ENCODE measurements around the gene ST6GALNAC3.

The ST6GALNAC3 gene

DNA sequence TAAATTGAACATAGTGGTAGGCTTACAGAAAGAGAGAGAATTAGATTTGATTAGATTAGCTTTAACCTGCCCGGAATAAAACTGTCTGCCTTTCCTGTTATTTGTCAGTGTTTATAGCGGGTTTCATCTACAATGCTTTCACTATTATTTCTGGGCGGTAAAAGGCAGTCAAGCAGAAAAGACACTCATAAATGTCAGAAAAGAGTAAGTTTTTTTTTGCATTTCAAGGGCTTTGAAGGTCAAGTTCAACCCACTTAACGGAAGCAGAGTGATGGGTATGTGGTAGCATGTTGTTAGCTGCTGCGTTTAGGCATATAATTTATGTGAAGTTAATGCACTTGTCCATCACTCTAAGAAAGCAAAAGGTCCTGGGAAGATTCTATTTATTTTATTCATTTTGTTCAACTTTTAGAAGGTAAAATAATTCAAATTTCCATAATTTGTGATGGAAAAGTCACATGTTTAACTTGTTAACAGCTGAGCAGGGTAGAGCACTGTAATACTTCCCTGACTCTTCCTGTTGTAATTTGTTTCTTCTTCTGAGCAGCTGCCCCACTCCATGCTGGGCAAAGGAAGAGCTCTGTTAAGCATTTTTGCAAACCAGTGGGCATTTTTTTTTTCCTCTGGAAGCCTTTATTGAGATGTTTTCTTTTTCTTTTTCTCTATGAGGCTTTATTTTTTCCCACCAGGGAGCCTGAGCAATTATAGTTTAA, 220.1 kb downstream of the ST6GALNAC3 start (continued):
- TF ChIP-seq, protein P1, sequence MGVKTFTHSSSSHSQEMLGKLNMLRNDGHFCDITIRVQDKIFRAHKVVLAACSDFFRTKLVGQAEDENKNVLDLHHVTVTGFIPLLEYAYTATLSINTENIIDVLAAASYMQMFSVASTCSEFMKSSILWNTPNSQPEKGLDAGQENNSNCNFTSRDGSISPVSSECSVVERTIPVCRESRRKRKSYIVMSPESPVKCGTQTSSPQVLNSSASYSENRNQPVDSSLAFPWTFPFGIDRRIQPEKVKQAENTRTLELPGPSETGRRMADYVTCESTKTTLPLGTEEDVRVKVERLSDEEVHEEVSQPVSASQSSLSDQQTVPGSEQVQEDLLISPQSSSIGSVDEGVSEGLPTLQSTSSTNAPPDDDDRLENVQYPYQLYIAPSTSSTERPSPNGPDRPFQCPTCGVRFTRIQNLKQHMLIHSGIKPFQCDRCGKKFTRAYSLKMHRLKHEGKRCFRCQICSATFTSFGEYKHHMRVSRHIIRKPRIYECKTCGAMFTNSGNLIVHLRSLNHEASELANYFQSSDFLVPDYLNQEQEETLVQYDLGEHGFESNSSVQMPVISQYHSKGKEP (tag by site-specific recombination; IDR thresholded peaks at IDR 0.05) = peak; percentile 97
- TF ChIP-seq, protein P2, sequence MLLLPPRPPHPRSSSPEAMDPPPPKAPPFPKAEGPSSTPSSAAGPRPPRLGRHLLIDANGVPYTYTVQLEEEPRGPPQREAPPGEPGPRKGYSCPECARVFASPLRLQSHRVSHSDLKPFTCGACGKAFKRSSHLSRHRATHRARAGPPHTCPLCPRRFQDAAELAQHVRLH (tag by site-specific recombination; IDR thresholded peaks at IDR 0.05) = peak; percentile 99
- TF ChIP-seq ZNF629 (tag by site-specific recombination; IDR thresholded peaks at IDR 0.05) = peak; percentile 38; the same call in 1 of the 2 replicates
- no peak for TF ChIP-seq ZNF350 (tag by site-specific recombination; IDR thresholded peaks at IDR 0.05)
- TF ChIP-seq ZSCAN30 (tag by site-specific recombination; IDR thresholded peaks at IDR 0.05) = peak; percentile 94
- TF ChIP-seq ZNF311 (tag by site-specific recombination; IDR thresholded peaks at IDR 0.05; ENCODE audit: borderline replicate concordance) = no peak
- TF ChIP-seq, protein P3, sequence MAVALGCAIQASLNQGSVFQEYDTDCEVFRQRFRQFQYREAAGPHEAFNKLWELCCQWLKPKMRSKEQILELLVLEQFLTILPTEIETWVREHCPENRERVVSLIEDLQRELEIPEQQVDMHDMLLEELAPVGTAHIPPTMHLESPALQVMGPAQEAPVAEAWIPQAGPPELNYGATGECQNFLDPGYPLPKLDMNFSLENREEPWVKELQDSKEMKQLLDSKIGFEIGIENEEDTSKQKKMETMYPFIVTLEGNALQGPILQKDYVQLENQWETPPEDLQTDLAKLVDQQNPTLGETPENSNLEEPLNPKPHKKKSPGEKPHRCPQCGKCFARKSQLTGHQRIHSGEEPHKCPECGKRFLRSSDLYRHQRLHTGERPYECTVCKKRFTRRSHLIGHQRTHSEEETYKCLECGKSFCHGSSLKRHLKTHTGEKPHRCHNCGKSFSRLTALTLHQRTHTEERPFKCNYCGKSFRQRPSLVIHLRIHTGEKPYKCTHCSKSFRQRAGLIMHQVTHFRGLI (tag by site-specific recombination; IDR thresholded peaks at IDR 0.05) = peak; percentile 50; the same call in 1 of the 2 replicates
- TF ChIP-seq ZNF658 (tag by site-specific recombination; IDR thresholded peaks at IDR 0.05) = no peak
- TF ChIP-seq SP3 (tag by site-specific recombination; IDR thresholded peaks at IDR 0.05) = no peak
- TF ChIP-seq, protein P4, sequence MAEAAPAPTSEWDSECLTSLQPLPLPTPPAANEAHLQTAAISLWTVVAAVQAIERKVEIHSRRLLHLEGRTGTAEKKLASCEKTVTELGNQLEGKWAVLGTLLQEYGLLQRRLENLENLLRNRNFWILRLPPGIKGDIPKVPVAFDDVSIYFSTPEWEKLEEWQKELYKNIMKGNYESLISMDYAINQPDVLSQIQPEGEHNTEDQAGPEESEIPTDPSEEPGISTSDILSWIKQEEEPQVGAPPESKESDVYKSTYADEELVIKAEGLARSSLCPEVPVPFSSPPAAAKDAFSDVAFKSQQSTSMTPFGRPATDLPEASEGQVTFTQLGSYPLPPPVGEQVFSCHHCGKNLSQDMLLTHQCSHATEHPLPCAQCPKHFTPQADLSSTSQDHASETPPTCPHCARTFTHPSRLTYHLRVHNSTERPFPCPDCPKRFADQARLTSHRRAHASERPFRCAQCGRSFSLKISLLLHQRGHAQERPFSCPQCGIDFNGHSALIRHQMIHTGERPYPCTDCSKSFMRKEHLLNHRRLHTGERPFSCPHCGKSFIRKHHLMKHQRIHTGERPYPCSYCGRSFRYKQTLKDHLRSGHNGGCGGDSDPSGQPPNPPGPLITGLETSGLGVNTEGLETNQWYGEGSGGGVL (tag by site-specific recombination; IDR thresholded peaks at IDR 0.05) = 0 out of 2 replicates have a peak, but pooled peaks have one; percentile 36
- peak; percentile 66 for TF ChIP-seq ZNF394 (tag by site-specific recombination; IDR thresholded peaks at IDR 0.05; ENCODE audit: borderline replicate concordance)
- TF ChIP-seq, protein P5, sequence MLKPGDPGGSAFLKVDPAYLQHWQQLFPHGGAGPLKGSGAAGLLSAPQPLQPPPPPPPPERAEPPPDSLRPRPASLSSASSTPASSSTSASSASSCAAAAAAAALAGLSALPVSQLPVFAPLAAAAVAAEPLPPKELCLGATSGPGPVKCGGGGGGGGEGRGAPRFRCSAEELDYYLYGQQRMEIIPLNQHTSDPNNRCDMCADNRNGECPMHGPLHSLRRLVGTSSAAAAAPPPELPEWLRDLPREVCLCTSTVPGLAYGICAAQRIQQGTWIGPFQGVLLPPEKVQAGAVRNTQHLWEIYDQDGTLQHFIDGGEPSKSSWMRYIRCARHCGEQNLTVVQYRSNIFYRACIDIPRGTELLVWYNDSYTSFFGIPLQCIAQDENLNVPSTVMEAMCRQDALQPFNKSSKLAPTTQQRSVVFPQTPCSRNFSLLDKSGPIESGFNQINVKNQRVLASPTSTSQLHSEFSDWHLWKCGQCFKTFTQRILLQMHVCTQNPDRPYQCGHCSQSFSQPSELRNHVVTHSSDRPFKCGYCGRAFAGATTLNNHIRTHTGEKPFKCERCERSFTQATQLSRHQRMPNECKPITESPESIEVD (tag by site-specific recombination; IDR thresholded peaks at IDR 0.05) = peak; percentile 100
- peak; percentile 87 for TF ChIP-seq TCF7L2 (IDR thresholded peaks at IDR 0.05; ENCODE audit: borderline replicate concordance, low read depth, low read length)
- TF ChIP-seq ZNF121 (tag by site-specific recombination; IDR thresholded peaks at IDR 0.05) = peak; percentile 62; the same call in 1 of the 2 replicates
- TF ChIP-seq GFI1B (tag by site-specific recombination; IDR thresholded peaks at IDR 0.05) = peak; percentile 85
- peak; percentile 26; the same call in 1 of the 2 replicates for TF ChIP-seq ZNF423 (tag by site-specific recombination; IDR thresholded peaks at IDR 0.05)
- peak; percentile 100 for TF ChIP-seq OVOL3 (tag by site-specific recombination; IDR thresholded peaks at IDR 0.05)
- peak; percentile 87 for TF ChIP-seq ZEB2 (tag by site-specific recombination; IDR thresholded peaks at IDR 0.05)
- peak; percentile 84 for TF ChIP-seq ZNF610 (tag by site-specific recombination; IDR thresholded peaks at IDR 0.05; ENCODE audit: borderline replicate concordance)
- TF ChIP-seq ZBTB8A (tag by site-specific recombination; IDR thresholded peaks at IDR 0.05) = peak; percentile 73
- peak; percentile 86 for TF ChIP-seq KLF10 (tag by site-specific recombination; IDR thresholded peaks at IDR 0.05)
- TF ChIP-seq, protein P6, sequence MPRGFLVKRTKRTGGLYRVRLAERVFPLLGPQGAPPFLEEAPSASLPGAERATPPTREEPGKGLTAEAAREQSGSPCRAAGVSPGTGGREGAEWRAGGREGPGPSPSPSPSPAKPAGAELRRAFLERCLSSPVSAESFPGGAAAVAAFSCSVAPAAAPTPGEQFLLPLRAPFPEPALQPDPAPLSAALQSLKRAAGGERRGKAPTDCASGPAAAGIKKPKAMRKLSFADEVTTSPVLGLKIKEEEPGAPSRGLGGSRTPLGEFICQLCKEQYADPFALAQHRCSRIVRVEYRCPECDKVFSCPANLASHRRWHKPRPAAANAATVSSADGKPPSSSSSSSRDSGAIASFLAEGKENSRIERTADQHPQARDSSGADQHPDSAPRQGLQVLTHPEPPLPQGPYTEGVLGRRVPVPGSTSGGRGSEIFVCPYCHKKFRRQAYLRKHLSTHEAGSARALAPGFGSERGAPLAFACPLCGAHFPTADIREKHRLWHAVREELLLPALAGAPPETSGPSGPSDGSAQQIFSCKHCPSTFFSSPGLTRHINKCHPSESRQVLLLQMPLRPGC (tag by site-specific recombination; IDR thresholded peaks at IDR 0.05) = peak; percentile 59
- TF ChIP-seq ZNF596 (tag by site-specific recombination; IDR thresholded peaks at IDR 0.05) = peak; percentile 79
- no peak for TF ChIP-seq ZSCAN23 (tag by site-specific recombination; IDR thresholded peaks at IDR 0.05)
- TF ChIP-seq FEZF1 (tag by site-specific recombination; IDR thresholded peaks at IDR 0.05) = peak; percentile 99
- no peak for TF ChIP-seq ZNF621 (tag by site-specific recombination; IDR thresholded peaks at IDR 0.05)
- TF ChIP-seq ZNF501 (tag by site-specific recombination; IDR thresholded peaks at IDR 0.05) = peak; percentile 57; the same call in 1 of the 2 replicates
- TF ChIP-seq, protein P7, sequence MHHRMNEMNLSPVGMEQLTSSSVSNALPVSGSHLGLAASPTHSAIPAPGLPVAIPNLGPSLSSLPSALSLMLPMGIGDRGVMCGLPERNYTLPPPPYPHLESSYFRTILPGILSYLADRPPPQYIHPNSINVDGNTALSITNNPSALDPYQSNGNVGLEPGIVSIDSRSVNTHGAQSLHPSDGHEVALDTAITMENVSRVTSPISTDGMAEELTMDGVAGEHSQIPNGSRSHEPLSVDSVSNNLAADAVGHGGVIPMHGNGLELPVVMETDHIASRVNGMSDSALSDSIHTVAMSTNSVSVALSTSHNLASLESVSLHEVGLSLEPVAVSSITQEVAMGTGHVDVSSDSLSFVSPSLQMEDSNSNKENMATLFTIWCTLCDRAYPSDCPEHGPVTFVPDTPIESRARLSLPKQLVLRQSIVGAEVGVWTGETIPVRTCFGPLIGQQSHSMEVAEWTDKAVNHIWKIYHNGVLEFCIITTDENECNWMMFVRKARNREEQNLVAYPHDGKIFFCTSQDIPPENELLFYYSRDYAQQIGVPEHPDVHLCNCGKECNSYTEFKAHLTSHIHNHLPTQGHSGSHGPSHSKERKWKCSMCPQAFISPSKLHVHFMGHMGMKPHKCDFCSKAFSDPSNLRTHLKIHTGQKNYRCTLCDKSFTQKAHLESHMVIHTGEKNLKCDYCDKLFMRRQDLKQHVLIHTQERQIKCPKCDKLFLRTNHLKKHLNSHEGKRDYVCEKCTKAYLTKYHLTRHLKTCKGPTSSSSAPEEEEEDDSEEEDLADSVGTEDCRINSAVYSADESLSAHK (tag by site-specific recombination; IDR thresholded peaks at IDR 0.05) = peak; percentile 95
- TF ChIP-seq OSR2 (tag by site-specific recombination; IDR thresholded peaks at IDR 0.05) = peak; percentile 100

All from HEK293 (cell line).